ENCODE results near the gene SLC17A5. TPM values are rescaled to one million over a fixed set of nuclear protein-coding genes. Genes with fewer than 3 reads are reported as not detected.

Gene SLC17A5
- total and polyA plus RNA-seq, 10 of the 15 experiments (the other 5 are each of a cell fraction or from before 2014, with no cell fraction given), result 2.3 to 7.2 (median 5.0) TPM

- TF ChIP-seq ZBTB40 (IDR thresholded peaks at IDR 0.05; ENCODE audit: borderline replicate concordance), result no peak
- peak; percentile 41; the same call in 1 of the 2 replicates for TF ChIP-seq ATF7 (IDR thresholded peaks at IDR 0.05; ENCODE audit: low read depth)
- TF ChIP-seq SPI1 (IDR thresholded peaks at IDR 0.05; ENCODE audit: borderline replicate concordance, insufficient read depth, low read depth, low read length), result no peak
- TF ChIP-seq SMARCA5 (IDR thresholded peaks at IDR 0.05), result no peak
- peak in 1 of 2 experiments; percentile 24; a peak in 3 of 4 replicates for TF ChIP-seq IKZF2 (IDR thresholded peaks at IDR 0.05)
- no peak for TF ChIP-seq PML (IDR thresholded peaks at IDR 0.05; ENCODE audit: low read length)
- TF ChIP-seq USF2 (IDR thresholded peaks at IDR 0.05; ENCODE audit: borderline replicate concordance, low read depth, low read length), result no peak
- no peak for TF ChIP-seq RFX5 (IDR thresholded peaks at IDR 0.05; ENCODE audit: low read depth, low read length)
- peak; percentile 63 for TF ChIP-seq ATF2 (IDR thresholded peaks at IDR 0.05; ENCODE audit: low read length)
- no peak for TF ChIP-seq CTCF (IDR thresholded peaks at IDR 0.05 in 2 of 3, conservative IDR thresholded peaks at IDR 0.05 in 1 of 3; ENCODE audit: control insufficient read depth in 2 of 3, extremely low read depth in 1 of 3, insufficient read depth in 1 of 3, low read depth in 3 of 3, low read length in 3 of 3)
- no peak for TF ChIP-seq STAT1 (conservative IDR thresholded peaks at IDR 0.05)
- no peak for TF ChIP-seq RBBP5 (conservative IDR thresholded peaks at IDR 0.05)
- TF ChIP-seq BCL3 (IDR thresholded peaks at IDR 0.05; ENCODE audit: borderline replicate concordance, insufficient read depth, low read depth, low read length, poor library complexity, severe bottlenecking), result no peak
- TF ChIP-seq ZBTB11 (CRISPR knock-in tag; IDR thresholded peaks at IDR 0.05), result no peak
- TF ChIP-seq ETV6 (conservative IDR thresholded peaks at IDR 0.05 in 1 of 2, IDR thresholded peaks at IDR 0.05 in 1 of 2; ENCODE audit: borderline replicate concordance in 1 of 2, low read depth in 1 of 2), result no peak
- peak; percentile 66 for TF ChIP-seq NR2F1 (conservative IDR thresholded peaks at IDR 0.05)
These were observed 93.5 kb downstream of the SLC17A5 start (continued) for GRCh38 chr6:73560182-73560732.
